Activated effector memory CD4-positive, alpha-beta T cell treated with Interleukin-2 at 50 U/mL for 16 hours (primary cell): Measurements from ENCODE around the gene ZIC1.

Experiments
- DNase-seq: peaks from one replicate; pipeline ENCODE4 v3.0.0-alpha.2; 2020

Gene ZIC1

DNA sequence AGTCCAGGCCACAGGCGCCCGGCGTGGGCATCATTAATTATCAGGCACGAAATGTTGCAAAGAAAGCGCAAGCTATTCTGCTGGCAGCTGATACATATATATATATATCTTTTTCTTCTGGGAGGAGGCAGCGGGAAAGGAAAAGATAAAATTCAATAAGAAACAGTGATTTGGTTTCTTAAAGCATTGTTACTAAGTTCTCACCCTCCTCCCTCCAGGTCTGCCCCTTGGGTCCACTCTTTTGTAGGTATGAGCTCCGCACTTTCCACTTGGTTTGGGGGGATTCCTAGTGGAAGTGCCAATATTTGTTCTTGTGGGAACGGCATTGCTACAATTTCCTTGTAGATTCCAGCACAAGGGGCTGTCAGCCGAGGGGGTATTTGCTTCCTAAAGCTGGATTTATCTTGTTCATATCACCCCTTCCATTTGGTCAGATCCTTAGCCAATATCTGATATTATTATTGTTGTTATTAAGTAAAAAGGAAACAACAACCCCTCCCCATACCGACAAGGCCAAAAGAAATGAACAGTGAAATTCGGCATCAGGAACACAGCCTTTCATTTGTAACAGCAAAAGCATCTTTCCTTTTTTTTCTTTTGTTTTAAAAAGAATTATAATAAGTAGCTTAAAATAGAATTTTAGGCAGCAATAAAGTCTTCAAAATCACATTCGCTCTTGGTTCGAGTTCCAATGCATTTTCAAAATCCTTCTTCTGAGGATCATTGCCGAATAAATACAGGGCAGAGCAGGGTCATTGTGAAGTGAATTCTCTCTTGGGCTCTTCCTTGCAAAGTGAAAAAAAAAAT is 15.6 kb downstream of the ZIC1 start:
- DNase-seq: no peak

DNA sequence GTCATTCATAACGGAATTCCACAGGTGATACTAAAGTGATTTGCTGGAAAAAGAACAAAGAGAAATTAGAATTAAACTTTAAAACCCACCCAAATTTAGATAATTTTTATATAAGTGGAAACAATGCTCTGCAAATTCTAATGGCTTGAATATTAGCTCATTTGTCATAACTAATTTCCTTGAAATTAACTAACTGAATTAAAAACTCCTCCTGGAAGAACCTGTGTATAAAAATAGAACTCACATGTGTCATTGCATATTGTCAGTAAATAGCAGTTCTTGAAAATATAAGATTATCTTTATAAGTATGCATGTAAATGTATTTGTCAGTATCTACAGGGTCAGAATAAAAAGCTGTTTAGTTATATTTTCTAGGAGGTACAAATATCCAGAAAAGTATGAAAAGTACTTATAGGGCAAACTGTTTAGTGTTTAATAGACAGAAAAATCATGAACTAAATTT is 16.3 kb downstream of the ZIC1 start:
- DNase-seq: no peak

DNA sequence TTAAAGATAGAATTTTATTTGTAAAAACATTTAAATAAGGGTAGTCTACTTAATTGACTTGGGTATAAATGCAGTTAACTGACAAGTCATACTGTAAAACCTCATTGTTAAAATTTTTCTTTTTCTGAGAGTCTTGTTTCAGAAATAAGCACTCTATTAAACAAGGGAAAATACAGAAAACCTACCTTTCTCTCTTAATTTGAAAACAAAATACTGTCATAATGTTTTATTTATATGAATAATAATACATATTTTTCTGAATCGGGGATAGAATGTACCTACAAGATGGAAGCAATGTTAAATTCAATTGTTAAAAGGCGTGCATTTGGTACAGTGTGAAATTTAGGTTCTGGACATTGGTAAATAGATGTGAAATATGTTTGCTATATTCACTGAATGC is 17.8 kb downstream of the ZIC1 start:
- no peak for DNase-seq

DNA sequence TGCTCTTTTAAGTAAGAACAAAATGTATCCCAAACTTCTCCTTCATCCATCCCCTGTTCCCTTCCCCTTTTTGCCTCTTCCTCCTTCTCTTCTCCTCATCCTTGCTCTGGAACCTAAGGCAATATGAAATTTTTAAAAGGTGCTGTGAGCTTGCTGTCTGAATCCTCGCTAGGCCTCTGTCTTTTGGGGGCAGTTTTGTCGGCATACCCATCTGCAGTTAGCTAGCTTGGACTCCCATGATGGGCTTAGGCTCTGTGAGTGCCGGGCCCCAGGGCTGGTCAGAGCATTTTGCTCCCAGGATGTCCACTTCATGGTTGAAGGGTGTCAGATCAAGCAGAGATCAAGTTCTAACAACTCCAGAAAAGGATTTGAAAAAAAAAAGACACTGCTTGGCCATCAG is 18.6 kb downstream of the ZIC1 start:
- no peak for DNase-seq

DNA sequence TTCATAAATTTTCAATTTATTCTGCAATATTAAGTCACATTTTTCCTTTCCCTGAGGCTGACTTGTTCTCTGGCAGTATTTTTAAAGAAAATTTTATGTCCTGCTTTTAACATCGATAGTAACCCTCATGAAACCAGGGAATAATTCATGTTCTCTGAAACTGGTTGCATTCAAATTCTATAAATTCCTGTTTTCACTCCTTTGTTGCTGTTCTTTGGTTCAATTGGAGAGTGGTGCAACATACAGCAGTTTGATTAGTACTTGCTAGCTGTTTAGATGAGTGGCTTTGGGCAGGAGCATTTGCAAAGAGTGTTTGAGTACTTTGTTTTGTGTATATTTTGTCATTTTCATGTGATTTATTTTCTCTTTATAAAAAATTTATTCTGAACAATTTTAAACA is 19.2 kb downstream of the ZIC1 start:
- no peak for DNase-seq

DNA sequence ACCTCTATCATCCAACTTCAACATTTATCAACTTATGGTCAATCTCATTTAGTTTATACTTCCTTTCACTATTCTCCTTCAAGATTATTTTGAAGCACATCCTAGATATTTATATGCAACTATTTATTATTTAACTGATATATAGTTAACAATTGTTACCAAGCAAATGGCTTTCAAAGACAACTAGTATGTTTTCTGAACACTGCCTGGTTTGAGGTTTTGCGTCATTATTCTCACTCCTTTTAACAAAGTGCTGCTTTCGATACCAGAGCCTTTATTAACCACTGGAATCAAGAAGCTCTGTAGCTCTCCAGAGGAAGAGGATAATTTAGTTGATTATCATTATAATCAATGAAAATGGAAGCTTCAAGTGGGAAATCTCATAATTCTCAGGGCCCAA is 19.6 kb downstream of the ZIC1 start:
- no peak for DNase-seq

DNA sequence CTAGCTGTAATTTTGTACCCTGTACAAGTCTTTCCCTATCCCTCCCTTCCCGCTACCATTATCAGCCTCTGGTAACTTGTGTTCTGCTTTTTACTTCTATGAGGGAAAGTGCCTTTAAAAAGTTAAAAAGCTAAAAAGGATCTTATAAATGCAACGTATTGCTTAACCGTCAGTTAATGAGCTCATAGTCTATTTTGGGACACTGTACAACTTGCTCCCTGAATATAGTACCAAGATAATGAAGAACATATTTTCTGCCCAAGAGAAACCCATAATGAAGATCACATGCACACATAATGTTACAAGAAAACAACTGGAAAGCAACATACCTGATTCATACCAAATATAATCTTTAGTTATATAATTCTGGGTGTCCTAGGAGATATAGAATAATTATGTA is 22.6 kb downstream of the ZIC1 start:
- no peak for DNase-seq

DNA sequence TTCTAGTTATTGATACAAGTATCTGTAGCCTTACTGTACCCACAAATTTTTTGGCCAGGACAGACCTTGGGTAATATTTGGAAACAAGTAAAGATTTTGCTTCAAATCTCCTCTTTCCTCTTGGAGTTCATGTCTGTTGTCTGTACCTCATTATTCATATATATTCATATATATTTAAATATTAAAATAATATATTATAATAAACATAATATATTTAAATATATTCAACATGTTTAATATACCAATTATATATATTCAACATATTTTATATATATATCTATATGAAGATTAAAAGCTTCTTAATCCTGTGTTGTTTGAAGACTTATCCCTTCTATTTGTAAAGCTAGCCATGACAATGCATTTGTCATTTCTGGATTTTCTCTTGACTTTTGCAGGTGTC is 38.1 kb downstream of the ZIC1 start:
- no peak for DNase-seq

DNA sequence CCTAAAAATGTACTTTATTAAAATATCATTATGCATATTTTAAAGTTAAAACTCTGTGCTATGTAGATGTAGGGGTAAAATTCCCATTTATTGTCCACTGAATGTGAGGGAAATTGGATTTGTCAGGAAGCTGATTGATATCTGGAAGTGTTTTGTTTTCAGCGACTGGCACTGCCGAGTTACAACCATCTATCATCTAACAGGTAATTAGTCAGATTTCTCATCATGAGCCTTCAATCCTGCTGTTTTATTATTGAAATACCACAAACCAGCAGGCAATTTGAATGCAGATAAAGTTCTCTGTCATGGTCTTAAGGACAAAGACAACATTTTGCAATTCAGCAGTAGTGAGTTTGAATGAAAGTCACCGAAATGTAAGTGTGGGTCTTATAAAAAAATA is 40.5 kb downstream of the ZIC1 start:
- no peak for DNase-seq

DNA sequence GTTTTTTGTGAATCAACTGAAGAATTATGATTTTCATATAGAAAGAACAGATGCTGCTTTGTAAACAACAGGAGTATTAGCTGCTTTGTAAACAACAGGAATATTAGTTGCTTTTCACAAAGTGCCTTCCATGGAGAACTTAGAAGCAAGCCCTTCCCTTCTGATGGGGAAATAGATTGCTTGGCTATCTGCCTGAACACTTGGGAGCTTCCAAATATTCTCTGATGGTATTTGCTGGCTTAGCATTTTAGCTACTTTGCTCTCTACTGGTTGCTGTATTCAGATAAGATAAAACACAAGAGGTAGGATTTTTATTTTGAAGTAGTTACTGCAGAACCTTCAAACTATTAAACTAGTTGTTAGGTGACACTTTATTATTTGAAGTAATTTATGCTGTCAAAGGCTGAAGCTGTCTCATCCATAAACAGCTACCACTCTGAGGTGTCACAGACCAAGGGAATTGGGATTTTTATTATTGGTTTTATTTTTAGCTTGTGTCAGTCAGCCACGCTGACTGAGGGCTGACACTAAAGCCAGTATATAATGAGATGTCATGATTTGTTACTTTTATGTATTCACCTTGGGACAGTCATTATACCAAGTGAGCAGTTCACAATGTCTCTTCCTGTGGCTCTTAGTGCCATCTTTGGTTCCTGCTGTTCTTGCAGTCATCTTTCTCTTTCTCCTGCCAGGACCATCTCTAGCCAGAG is 50.0 kb downstream of the ZIC1 start:
- no peak for DNase-seq

DNA sequence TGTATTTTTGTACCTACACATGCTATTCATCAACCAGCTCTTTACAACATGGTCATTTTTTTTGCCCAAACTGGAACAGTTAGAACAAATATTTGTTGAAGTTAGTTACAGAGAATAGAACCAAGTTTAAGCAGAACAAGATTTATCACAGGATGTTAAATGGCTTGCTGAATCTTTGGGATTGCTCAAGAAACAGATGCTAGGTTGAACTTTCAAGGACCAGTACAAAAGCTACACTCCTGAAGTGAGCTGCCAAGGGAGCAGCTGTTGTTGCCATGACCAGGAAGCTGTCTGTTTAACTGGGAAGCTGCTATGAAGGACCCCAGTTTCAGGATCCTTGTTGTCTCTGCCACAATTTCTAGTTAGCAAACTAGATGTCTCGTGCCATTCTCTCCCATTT is 53.7 kb downstream of the ZIC1 start:
- no peak for DNase-seq
